Measurements from ENCODE around the gene UBN1. TPM values are rescaled to one million over a fixed set of nuclear protein-coding genes. Genes with fewer than 3 reads are reported as not detected.

Gene UBN1
- polyA plus RNA-seq, 3 donors = 5.3 to 24.5 (median 7.3) TPM

- Histone ChIP-seq H3K4me1 (ENCODE audit: control insufficient read depth in 1 of 2, insufficient read depth in 2 of 2, low read length in 2 of 2) (no peaks in the 10 kb centered on the region), H3K9me3 (replicated peaks in 1 of 2; ENCODE audit: control insufficient read depth in 1 of 2, insufficient read depth in 1 of 2, low read length in 2 of 2) (no peaks in the 10 kb centered on the region), H2AFZ (ENCODE audit: insufficient read depth, low read depth, low read length, poor library complexity, severe bottlenecking) (no peak overlapping the region), H3K36me3 (replicated peaks in 1 of 2; ENCODE audit: control insufficient read depth in 1 of 2, insufficient read depth in 2 of 2, low read length in 2 of 2) (peaks cover 92 to 100% of the 10 kb centered on the region in 2 donors), H3K27me3 (ENCODE audit: control insufficient read depth in 2 of 2, insufficient read depth in 2 of 2, low read length in 2 of 2) (no peaks in the 10 kb centered on the region), H4K20me1 (ENCODE audit: insufficient read depth, low read length) (peaks cover 5% of the 10 kb centered on the region), H3K79me2 (ENCODE audit: insufficient read depth, low read length) (no peaks in the 10 kb centered on the region), H3K9ac (ENCODE audit: insufficient read depth, low read length, poor library complexity, severe bottlenecking) (no peak overlapping the region), H3K4me3 (replicated peaks in 1 of 3; ENCODE audit: low read depth in 2 of 3, low read length in 3 of 3) (no peak overlapping the region), H3K27ac (ENCODE audit: low read depth in 1 of 2, low read length in 2 of 2) (no peak overlapping the region), H3K4me2 (replicated peaks; ENCODE audit: extremely low read depth, low read length, poor library complexity, severe bottlenecking) (no peak overlapping the region)
- DNase-seq = no peak
- no peaks in the 10 kb centered on the region for H3K9me3 Mint-ChIP-seq
- peak overlapping the region in 4 of 7 donors; percentile 15 to 71 (median 47) for H3K27ac Mint-ChIP-seq
- no peaks in the 10 kb centered on the region for H3K4me1 Mint-ChIP-seq
- H3K36me3 Mint-ChIP-seq = peaks cover 85 to 98% of the 10 kb centered on the region in 2 donors
- intact Hi-C loops (cut with micrococcal nuclease) = no loop called here
- WGBS (ENCODE audit: insufficient coverage) = 90% methylated on average over 3 of the region's 14 CpGs
- no peak for TF ChIP-seq CTCF (IDR thresholded peaks at IDR 0.05)
- H3K27me3 Mint-ChIP-seq (ENCODE audit: low read depth in 3 of 3) = no peaks in the 10 kb centered on the region
- H3K4me3 Mint-ChIP-seq = no peak overlapping the region
Measured at GRCh38 chr16:4877380-4877685, 30.1 kb downstream of the UBN1 start.

DNA sequence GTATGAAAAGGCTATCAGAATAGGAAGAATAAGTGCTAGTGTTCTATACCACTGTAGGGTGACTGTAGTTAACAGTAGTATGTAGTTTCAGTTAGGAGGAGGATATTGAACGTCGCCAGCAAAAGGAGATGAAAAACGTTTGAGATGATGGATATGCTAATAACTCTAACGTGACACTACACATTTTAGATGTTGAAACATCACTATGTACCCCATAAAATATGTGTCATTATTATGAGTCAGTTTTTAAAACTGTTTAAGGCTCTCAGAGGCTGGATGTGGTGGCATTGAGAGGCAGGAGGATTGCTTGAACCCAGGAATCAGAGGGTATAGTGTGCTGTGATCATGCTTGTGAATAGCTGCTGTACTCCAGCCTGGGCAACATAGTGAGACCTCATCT is 31.8 kb downstream of the UBN1 start:
- H2AFZ ChIP-seq (ENCODE audit: insufficient read depth, low read depth, low read length, poor library complexity, severe bottlenecking) = no peak overlapping the region
- peaks cover 5% of the 10 kb centered on the region for H4K20me1 ChIP-seq (ENCODE audit: insufficient read depth, low read length)
- no peak overlapping the region for H3K27ac ChIP-seq (ENCODE audit: low read depth in 1 of 2, low read length in 2 of 2)
- Mint-ChIP-seq H3K9me3 (peaks cover 0 to 5% (median 0%) of the 10 kb centered on the region in 7 donors), H3K4me1 (no peaks in the 10 kb centered on the region), H3K36me3 (peaks cover 86 to 98% of the 10 kb centered on the region in 2 donors), H3K27me3 (ENCODE audit: low read depth in 3 of 3) (no peaks in the 10 kb centered on the region), H3K27ac (peak overlapping the region in 1 of 7 donors; percentile 68), H3K4me3 (no peak overlapping the region)
- intact Hi-C loops (cut with micrococcal nuclease) = no loop called here
- no peak for DNase-seq
- no peak overlapping the region for H3K9ac ChIP-seq (ENCODE audit: insufficient read depth, low read length, poor library complexity, severe bottlenecking)
- no peaks in the 10 kb centered on the region for H3K79me2 ChIP-seq (ENCODE audit: insufficient read depth, low read length)
- H3K36me3 ChIP-seq (replicated peaks in 1 of 2; ENCODE audit: control insufficient read depth in 1 of 2, insufficient read depth in 2 of 2, low read length in 2 of 2) = peaks cover 94 to 100% of the 10 kb centered on the region in 2 donors
- no peaks in the 10 kb centered on the region for H3K4me1 ChIP-seq (ENCODE audit: control insufficient read depth in 1 of 2, insufficient read depth in 2 of 2, low read length in 2 of 2)
- WGBS (ENCODE audit: insufficient coverage) = no CpG with 5 or more reads among the region's 4 CpGs
- no peak overlapping the region for H3K4me3 ChIP-seq (replicated peaks in 1 of 3; ENCODE audit: low read depth in 2 of 3, low read length in 3 of 3)
- H3K27me3 ChIP-seq (ENCODE audit: control insufficient read depth in 2 of 2, insufficient read depth in 2 of 2, low read length in 2 of 2) = no peaks in the 10 kb centered on the region
- no peak for TF ChIP-seq CTCF (IDR thresholded peaks at IDR 0.05)
- H3K4me2 ChIP-seq (replicated peaks; ENCODE audit: extremely low read depth, low read length, poor library complexity, severe bottlenecking) = no peak overlapping the region
- H3K9me3 ChIP-seq (replicated peaks in 1 of 2; ENCODE audit: control insufficient read depth in 1 of 2, insufficient read depth in 1 of 2, low read length in 2 of 2) = no peaks in the 10 kb centered on the region
